ENCODE data around the gene TUBB3.

The TUBB3 gene

DNA sequence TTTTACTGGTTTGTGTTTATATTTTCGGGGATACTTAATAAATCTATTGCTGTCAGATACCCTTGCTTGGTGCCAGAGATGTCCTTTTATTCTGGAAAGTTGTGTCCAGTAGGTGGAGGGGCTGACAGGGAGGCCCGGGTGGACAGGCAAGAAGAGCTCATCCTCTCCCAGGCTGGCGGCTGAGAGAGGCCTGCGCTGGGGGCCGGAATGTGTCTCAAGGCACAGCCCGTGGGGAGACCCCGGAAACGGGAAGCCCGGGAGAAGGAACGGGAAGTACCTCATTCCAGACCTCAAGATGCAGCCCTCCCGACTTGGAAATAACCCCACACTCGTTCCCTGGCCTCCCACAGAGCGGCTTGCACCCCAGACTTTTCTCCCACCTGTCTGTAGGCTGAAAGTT lies 12.9 kb downstream of the TUBB3 start:
- no peak for TF ChIP-seq GATA3 (IDR thresholded peaks at IDR 0.05; ENCODE audit: low read depth, low read length)
- TF ChIP-seq GATA2 (IDR thresholded peaks at IDR 0.05; ENCODE audit: low read depth, low read length): no peak

DNA sequence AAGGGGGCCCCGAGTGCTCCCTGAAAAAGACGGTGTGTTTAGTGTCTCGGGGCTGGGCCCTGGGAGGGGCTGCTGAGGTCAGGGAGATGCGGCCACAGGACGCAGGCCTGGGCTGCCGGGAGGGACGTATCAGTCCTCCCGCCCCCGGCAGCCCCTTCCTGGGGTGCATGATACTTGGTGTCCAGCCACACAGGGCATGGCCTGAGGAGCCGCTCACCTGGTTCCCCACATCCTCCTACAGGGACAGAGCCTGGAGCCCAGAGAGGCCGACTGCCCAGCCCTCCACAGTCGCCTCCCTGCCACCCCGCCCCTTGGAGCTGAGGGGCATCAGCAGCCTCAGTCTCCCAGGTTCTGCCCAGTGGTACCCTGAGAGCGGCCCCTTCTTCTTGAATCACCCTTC lies 13.4 kb downstream of the TUBB3 start:
- no peak for TF ChIP-seq GATA2 (IDR thresholded peaks at IDR 0.05; ENCODE audit: low read depth, low read length)

DNA sequence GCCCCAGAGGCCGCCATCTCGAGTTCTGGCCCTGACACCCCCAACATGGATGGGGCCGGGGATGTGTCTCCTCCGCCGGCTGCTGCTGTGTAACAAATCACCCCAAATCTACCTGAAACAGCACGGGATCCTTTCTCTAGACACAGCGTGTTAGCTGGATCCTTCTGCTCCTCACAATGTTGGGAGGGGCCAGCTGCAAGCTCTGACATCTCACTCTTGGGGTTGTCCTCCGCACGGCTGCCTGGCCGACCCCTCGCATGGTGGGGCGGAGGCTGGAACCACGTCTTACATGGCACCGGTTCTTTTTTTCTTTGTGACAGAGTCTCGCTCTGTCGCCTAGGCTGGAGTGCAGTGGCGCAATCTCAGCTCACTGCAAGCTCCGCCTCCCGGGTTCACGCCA lies 13.8 kb downstream of the TUBB3 start:
- TF ChIP-seq GATA2 (IDR thresholded peaks at IDR 0.05; ENCODE audit: low read depth, low read length): no peak
- TF ChIP-seq GATA3 (IDR thresholded peaks at IDR 0.05; ENCODE audit: low read depth, low read length): no peak

DNA sequence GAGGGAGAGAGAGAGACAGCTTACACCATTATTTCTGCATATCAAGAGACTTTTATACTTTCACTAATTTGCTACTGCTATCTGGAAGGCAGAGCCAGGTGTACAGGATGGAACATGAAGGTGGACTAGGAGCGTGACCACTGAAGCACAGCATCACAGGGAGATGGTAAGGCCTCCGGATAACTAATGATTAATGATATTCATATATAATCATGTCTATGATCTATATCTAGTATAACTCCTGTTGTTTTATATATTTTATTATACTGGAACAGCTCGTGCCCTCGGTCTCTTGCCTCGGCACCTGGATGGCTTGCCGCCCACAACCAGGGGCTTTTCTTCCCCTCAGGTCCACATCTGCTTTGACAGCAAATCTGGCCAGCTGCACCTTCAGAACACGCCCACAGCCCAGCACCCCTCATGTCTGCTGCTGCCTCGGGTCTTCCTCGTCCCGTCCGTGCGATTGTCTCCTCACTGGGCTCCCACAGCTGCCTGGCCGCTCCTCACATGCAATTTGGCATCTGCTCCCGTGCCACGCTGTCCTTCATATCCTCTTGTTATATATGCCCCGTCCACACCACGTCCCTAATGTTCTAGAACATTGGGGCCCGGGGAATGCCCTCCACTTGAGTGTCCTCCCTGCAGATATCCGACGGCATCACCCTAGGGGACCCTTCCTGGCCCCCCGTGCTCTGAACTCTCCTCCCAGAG lies 15.2 kb downstream of the TUBB3 start:
- no peak for TF ChIP-seq GATA3 (IDR thresholded peaks at IDR 0.05; ENCODE audit: low read depth, low read length)
- no peak for TF ChIP-seq GATA2 (IDR thresholded peaks at IDR 0.05; ENCODE audit: low read depth, low read length)

- TF ChIP-seq GATA2 (IDR thresholded peaks at IDR 0.05; ENCODE audit: low read depth, low read length): no peak
- TF ChIP-seq GATA3 (IDR thresholded peaks at IDR 0.05; ENCODE audit: low read depth, low read length): no peak
These were observed 21.6 kb downstream of the TUBB3 start for GRCh38 chr16:89944773-89945172.

DNA sequence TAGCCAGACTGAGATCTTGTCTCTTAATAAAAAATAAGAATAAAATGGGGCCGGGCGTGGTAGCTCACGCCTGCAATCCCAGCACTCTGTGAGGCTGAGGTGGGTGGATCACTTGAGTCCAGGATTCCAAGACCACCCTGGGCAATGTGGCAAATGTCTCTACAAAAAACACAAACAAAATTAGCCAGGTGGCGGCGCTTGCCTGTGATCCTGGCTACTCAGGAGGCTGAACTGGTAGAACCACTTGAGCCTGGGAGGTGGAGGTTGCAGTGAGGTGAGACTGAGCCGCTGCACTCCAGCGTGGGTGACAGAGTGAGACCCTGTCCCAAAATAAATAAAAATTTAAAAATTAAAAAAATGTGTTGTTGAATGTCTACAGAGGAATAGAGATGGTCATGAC lies 22.5 kb downstream of the TUBB3 start:
- TF ChIP-seq GATA2 (IDR thresholded peaks at IDR 0.05; ENCODE audit: low read depth, low read length) (no peak), GATA3 (IDR thresholded peaks at IDR 0.05; ENCODE audit: low read depth, low read length) (no peak)

DNA sequence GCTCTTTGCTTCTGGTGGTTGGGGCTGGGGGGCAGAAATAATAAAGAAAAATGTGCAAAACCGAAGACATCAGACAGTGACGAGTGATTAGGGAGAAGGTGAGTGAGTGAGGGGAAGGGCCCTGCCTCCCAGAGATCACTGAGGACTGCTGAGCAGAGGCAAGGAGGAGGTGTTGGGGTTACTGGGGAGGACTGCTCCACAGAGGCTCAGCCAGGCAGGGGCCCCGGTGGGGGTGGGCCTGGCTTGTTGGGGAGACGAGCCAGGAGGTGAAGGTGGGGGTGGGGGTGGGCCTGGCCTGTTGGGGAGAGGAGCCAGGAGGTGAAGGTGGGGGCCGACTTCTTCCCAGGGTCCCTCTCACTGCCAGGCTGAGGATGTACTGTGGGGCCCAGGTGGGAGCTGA lies 23.4 kb downstream of the TUBB3 start:
- TF ChIP-seq GATA2 (IDR thresholded peaks at IDR 0.05; ENCODE audit: low read depth, low read length) (no peak), GATA3 (IDR thresholded peaks at IDR 0.05; ENCODE audit: low read depth, low read length) (no peak)

DNA sequence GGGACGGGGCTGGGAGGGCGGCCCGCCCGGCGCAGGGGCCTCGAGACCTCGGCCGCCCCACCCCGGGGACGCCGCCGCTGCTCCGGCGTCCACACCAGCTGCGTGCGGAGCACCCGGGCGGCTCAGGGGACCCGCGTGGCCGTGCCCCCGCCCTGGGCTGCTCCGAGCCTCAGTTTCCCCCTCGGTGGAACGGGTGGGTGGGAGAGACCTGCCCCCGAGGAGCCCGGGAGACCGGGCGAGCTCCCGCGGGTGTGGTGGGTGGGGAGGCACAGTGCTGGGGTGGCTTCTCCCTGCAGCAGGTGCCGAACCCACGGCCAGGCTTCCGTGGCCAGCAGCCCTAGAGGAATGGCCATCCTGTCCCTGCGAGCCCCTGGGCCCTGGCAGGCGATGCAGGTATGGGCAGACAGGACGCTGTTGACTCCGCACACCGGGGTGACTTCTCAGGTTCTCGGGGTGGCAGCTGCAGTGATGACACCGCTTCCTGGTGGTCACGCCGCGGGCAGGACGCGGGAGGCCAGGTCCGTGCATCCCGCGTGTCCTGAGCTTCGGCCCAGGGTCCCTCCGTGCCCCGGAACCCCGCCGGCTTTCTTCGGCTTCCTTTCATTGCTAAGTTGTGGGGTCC lies 26.1 kb downstream of the TUBB3 start:
- TF ChIP-seq GATA3 (IDR thresholded peaks at IDR 0.05; ENCODE audit: low read depth, low read length) (no peak), GATA2 (IDR thresholded peaks at IDR 0.05; ENCODE audit: low read depth, low read length) (no peak)

GRCh38 chr16:89949756-89950155 lies 26.6 kb downstream of the TUBB3 start:
- no peak for TF ChIP-seq GATA2 (IDR thresholded peaks at IDR 0.05; ENCODE audit: low read depth, low read length)
- TF ChIP-seq GATA3 (IDR thresholded peaks at IDR 0.05; ENCODE audit: low read depth, low read length): no peak

DNA sequence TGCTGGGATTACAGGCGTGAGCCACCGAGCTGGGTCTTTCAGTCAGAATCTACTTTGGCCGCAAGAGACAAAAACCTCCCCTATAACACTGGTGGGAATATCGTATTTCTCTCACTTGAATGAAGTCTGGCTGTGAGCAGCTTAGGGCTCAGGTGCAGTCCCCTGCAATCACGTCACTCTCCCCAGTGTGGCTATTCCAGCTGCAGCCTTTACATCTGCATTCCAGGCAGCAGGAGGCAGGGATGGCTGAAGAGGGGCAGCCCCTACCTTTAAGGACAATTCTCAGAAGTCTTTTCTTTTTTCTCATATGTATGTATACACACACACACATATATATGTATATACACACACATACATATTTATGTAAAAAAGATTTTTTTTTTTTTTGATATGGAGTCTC lies 28.4 kb downstream of the TUBB3 start:
- TF ChIP-seq GATA2 (IDR thresholded peaks at IDR 0.05; ENCODE audit: low read depth, low read length) (no peak), GATA3 (IDR thresholded peaks at IDR 0.05; ENCODE audit: low read depth, low read length) (no peak)

DNA sequence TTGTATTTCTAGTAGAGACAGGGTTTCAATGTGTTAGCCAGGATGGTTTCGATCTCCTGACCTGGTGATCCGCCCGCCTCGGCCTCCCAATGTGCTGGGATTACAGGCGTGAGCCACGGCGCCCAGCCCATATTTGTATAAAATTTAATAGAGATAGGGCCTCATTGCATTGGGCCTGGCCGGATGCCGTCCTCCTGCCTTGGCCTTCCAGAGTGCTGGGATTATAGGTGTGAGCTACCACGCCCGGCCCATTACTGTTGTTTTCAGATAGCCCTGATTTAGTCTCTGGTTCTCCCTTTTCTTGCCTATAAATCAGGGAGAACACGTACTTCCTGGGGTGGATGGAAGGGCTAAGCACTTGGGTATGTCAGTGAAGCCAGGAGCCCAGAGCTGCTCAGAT lies 28.9 kb downstream of the TUBB3 start:
- no peak for TF ChIP-seq GATA3 (IDR thresholded peaks at IDR 0.05; ENCODE audit: low read depth, low read length)
- TF ChIP-seq GATA2 (IDR thresholded peaks at IDR 0.05; ENCODE audit: low read depth, low read length): no peak

DNA sequence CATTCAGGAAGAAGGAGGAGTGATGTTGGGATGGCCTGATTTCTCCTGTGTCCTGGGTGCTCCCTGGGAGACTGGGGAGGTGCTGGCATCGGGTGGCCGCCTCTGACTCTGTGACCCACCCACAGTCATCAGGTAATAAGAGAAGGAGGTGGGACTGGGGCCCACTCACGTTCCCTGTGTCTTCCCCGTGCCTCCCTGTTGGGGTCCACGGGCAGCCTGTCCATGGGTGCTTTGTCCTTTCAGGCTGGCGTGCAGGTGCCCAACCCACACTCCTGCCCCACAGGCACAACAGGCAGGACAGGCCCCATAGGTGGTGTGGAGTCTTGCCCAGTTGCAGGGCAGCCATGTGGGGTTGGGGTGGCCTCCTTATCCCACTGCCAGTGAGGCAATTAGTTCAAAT lies 29.4 kb downstream of the TUBB3 start:
- TF ChIP-seq GATA3 (IDR thresholded peaks at IDR 0.05; ENCODE audit: low read depth, low read length) (no peak), GATA2 (IDR thresholded peaks at IDR 0.05; ENCODE audit: low read depth, low read length) (no peak)

- TF ChIP-seq GATA3 (IDR thresholded peaks at IDR 0.05; ENCODE audit: low read depth, low read length) (no peak), GATA2 (IDR thresholded peaks at IDR 0.05; ENCODE audit: low read depth, low read length) (no peak)
These were observed 30.7 kb downstream of the TUBB3 start for GRCh38 chr16:89953671-89954406.

DNA sequence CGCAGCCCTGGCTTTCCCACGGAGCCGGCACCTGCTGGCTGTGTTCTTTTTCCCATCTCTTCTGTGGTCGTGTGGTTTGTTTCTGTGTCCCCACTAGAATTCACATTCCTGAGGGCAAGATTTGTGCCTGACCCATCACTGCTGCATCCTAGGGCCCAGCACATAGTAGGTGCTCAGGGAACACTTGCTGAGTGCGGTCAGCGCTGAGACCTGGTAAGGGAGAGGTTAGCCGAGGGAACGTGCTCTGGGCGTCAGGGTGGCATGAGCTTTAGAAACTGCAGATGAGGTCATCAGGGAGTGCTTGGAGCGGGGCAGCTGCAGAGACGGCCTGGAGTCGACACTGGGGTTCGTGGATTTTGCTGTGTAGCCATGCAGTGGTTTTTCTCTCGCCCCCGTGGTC lies 31.3 kb downstream of the TUBB3 start:
- TF ChIP-seq GATA2 (IDR thresholded peaks at IDR 0.05; ENCODE audit: low read depth, low read length): no peak
- TF ChIP-seq GATA3 (IDR thresholded peaks at IDR 0.05; ENCODE audit: low read depth, low read length): no peak
